HG03060 (cell line): ENCODE results near the gene FUT3.

Experiments
- ATAC-seq: cut with Tn5 transposase; IDR thresholded peaks from one replicate; pipeline ENCODE4 v1.9.1; 2021; ENCODE audit warnings: low read depth, moderate number of reproducible peaks; ENCODE audit not compliant: unreplicated experiment

Gene FUT3

GRCh38 chr19:5804516-5805461 is 46.5 kb downstream of the FUT3 start, which contains the start of gene NRTN:
NRTN (plus strand) TSS chr19:5805067; CDS start chr19:5824166, 19,099 bp downstream.
- ATAC-seq, result no peak

DNA sequence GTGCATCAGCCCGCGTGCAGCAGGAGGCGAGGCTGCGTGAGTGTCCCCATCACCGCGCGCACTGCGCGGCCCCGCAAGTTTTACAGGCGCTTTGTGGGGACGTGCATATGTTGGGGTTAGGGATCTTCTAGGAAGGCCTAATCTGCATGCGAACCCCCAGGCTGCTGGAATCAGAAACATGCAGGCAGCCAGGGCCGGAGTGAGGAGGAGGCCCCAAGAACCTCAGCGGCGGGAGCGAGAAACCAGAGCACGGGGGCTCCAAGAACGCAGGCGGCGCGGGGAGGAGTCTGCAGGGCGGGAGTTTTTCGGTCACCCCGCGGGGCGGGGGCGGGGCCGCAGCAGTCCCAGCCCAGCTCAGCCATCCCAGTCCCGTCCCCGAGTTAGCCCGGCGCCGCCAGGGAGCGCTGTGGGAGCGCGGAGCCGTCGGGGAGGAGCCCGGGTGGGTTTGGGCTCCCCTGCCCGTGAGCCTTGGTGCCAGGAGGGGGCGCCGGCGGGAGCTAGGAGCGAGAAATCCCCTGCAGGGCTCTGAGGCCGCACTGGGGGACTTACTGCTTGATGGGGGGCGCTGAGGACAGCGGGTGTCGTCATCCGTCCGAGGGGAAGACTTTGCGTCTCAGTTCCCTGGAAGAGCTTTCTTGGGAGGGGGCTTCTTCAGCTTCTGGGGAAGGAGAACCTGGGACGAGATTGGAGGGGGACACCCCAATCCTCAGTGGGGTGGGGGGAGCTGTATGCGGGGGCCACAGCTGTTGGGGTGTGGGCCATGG is 47.3 kb downstream of the FUT3 start:
- peak; percentile 60 for ATAC-seq

GRCh38 chr19:5803441-5803751 is 47.9 kb downstream of the FUT3 start:
- ATAC-seq, result no peak

- no peak for ATAC-seq
Measured at GRCh38 chr19:5801796-5802619, 49.2 kb downstream of the FUT3 start.

- ATAC-seq, result no peak
Measured at GRCh38 chr19:5800361-5801270, 50.6 kb downstream of the FUT3 start.

GRCh38 chr19:5799247-5800241 is 51.7 kb downstream of the FUT3 start:
- ATAC-seq, result no peak

DNA sequence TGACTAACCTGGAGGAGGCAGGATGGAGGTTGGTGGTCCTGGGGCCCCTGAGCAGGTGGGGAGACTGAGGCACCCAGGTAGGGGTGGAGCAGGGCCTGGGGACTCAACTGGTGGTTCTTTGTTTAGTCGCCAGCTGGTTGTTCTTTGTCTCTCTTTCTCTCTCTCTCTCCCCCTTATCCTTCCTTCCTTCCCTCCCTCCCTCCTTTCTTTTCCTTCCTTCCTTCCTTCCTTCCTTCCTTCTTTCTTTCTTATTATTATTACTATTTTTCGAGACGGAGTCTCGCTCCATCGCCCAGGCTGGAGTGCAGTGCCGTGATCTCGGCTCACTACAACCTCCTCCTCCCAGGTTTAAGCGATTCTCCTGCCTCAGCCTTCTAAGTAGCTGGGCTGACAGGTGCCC is 53.0 kb downstream of the FUT3 start:
- no peak for ATAC-seq

DNA sequence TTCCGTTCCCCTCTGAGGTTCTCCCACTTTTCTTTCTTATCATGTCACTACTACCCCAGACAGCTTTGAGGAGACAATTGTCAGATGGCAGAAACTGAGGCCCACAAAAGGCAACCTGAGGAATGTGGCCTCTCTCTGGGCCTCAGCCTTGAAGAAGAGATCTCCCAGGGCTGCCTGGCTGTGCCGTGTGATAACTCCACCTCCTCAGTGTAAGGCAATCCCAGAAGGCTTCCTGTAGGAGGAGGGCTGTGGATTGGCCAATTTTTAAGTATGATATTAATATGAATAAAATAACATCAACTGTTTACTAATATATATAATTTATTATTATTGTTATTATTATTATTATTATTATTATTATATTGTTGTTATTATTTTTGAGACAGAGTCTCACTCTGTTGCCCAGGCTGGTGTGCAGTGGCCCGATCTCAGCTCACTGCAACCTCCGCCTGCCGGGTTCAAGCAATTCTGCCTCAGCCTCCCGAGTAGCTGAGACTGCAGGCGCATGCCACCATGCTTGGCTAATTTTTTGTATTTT is 55.8 kb downstream of the FUT3 start:
- no peak for ATAC-seq

DNA sequence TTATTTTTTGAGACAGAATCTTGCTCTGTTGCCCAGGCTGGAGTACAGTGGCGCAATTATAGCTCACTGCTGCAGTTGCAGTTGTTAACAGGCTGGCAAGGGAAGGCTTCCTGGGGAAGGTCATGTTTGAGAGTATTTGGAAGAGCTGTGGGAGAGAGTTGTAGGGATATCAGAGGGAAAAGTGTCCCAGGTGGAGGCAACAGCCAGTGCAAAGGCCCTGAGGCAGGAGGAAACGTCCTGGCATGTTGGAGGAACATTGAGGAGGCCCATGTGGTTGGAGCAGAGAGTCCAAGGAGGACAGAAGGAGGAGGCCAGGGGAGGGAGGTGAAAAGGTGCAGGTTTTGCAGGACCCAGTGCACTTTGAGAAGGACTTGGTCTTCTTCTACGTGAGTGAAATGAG is 58.1 kb downstream of the FUT3 start:
- ATAC-seq, result no peak
